CD4-positive, CD25-positive, alpha-beta regulatory T cell (primary cell): ENCODE data around the gene SH3BGRL2. TPM values are rescaled to one million over a fixed set of nuclear protein-coding genes. Genes with fewer than 3 reads are reported as not detected.
"Not testable (repeated sequence)": the region's sequence is repeated elsewhere in the genome, so short reads cannot be mapped to it uniquely, and the experiment has no call there.

Experiments
- ATAC-seq, 2 donors: fragments of 150-1000 bp; cut with Tn5 transposase; one replicate each; pipeline ENCODE4 v1.10.0; 2021; ENCODE audit warnings: low read depth in 2 of 2, moderate number of reproducible peaks in 2 of 2, moderate library complexity in 1 of 2
- DNase-seq, 3 donors: peaks; one replicate each; pipeline versions ENCODE4 v3.0.0 to v3.0.0-alpha.2; 2012 to 2022; ENCODE audit warnings: mixed read lengths in 1 of 3
- H3K27ac ChIP-seq: one replicate; pipeline ENCODE4 v1.7.0; 2013; ENCODE audit warnings: mild to moderate bottlenecking, low read length; ENCODE audit not compliant: insufficient read depth, poor library complexity, severe bottlenecking
- H3K27me3 ChIP-seq: one replicate; pipeline ENCODE4 v1.7.0; 2013; ENCODE audit warnings: low read length; ENCODE audit not compliant: control insufficient read depth, insufficient read depth
- H3K36me3 ChIP-seq: one replicate; pipeline ENCODE4 v1.7.0; 2013; ENCODE audit warnings: mild to moderate bottlenecking, low read length, moderate library complexity; ENCODE audit not compliant: control insufficient read depth, insufficient read depth
- H3K4me1 ChIP-seq: 2 replicates; pipeline ENCODE4 v1.7.0; 2013; ENCODE audit warnings: mild to moderate bottlenecking, low read length; ENCODE audit not compliant: insufficient read depth, control insufficient read depth, poor library complexity, severe bottlenecking
- H3K4me3 ChIP-seq: one replicate; pipeline ENCODE4 v1.7.0; 2013; ENCODE audit warnings: low read depth, mild to moderate bottlenecking, low read length, moderate library complexity
- H3K9me3 ChIP-seq, 2 experiments: 1 replicate in 1 of 2; 2 replicates in 1 of 2; pipeline ENCODE4 v1.7.0; 2013; ENCODE audit warnings: low read length in 2 of 2, mild to moderate bottlenecking in 1 of 2, moderate library complexity in 1 of 2; ENCODE audit not compliant: control insufficient read depth in 2 of 2
- H3K27ac Mint-ChIP-seq, 3 donors: one replicate each; pipeline ENCODE4 v1.8.0; 2020 to 2022; ENCODE audit warnings: mild to moderate bottlenecking in 3 of 3, mixed read lengths in 3 of 3, moderate library complexity in 2 of 3
- H3K27me3 Mint-ChIP-seq: one replicate; pipeline ENCODE4 v1.8.0; 2022; ENCODE audit warnings: mild to moderate bottlenecking, mixed read lengths
- H3K36me3 Mint-ChIP-seq: one replicate; pipeline ENCODE4 v1.8.0; 2020; ENCODE audit warnings: mixed read lengths
- H3K4me1 Mint-ChIP-seq, 4 donors: one replicate each; pipeline ENCODE4 v1.8.0; 2020 to 2022; ENCODE audit warnings: mixed read lengths in 4 of 4, mild to moderate bottlenecking in 1 of 4
- H3K4me3 Mint-ChIP-seq, 4 donors: one replicate each; pipeline ENCODE4 v1.8.0; 2020 to 2022; ENCODE audit warnings: mild to moderate bottlenecking in 4 of 4, mixed read lengths in 4 of 4, moderate library complexity in 3 of 4
- H3K9me3 Mint-ChIP-seq, 7 donors: one replicate each; pipeline ENCODE4 v1.8.0; 2020 to 2022; ENCODE audit warnings: mixed read lengths in 7 of 7, mild to moderate bottlenecking in 3 of 7, moderate library complexity in 2 of 7
- polyA plus RNA-seq, 4 donors: library from polyadenylated mRNA; unstranded; fragments of 300-500 nt; fragmentation: Illumina TruSeq; gene quantifications; one replicate each; pipeline ENCODE4 v1.2.3, GENCODE V29; 2021
- total RNA-seq: library from RNA; stranded (reverse); gene quantifications from one replicate; pipeline ENCODE4 v1.2.3, GENCODE V29; 2022

Gene SH3BGRL2
- total and polyA plus RNA-seq, 5 donors from 2014 or later: 0.28 to 4.7 (median 0.83) TPM; not detected in 2

- H3K9me3 ChIP-seq, H3K4me3 Mint-ChIP-seq, H3K36me3 Mint-ChIP-seq, H3K27me3 Mint-ChIP-seq, H3K4me1 ChIP-seq, H3K36me3 ChIP-seq, ATAC-seq, H3K27me3 ChIP-seq, H3K27ac ChIP-seq, H3K4me3 ChIP-seq: not testable (repeated sequence)
- peak in 1 of 3 donors; percentile 56 for DNase-seq
- H3K4me1 Mint-ChIP-seq: peaks cover 0 to 19% (median 1%) of the 10 kb centered on the region in 4 donors
- peaks cover 0 to 17% (median 3%) of the 10 kb centered on the region in 7 donors for H3K9me3 Mint-ChIP-seq
- peak overlapping the region in 1 of 3 donors; percentile 69 for H3K27ac Mint-ChIP-seq
Measured at GRCh38 chr6:79663655-79664054, 32.5 kb downstream of the SH3BGRL2 start.

- Mint-ChIP-seq H3K4me1 (peaks cover 0 to 20% (median 1%) of the 10 kb centered on the region in 4 donors), H3K27me3 (peaks cover under 1% of the 10 kb centered on the region), H3K4me3 (no peak overlapping the region), H3K9me3 (peaks cover 0 to 5% (median 1%) of the 10 kb centered on the region in 7 donors), H3K36me3 (no peaks in the 10 kb centered on the region), H3K27ac (peak overlapping the region in 1 of 3 donors; percentile 41)
- no peak for ATAC-seq
- Histone ChIP-seq H3K9me3 (peaks cover 0 to 1% of the 10 kb centered on the region in 2 experiments), H3K27ac (no peak overlapping the region), H3K4me3 (no peak overlapping the region), H3K4me1 (no peaks in the 10 kb centered on the region), H3K27me3 (no peaks in the 10 kb centered on the region), H3K36me3 (no peaks in the 10 kb centered on the region)
- DNase-seq: no peak
Measured at GRCh38 chr6:79665725-79666551, 34.8 kb downstream of the SH3BGRL2 start.

GRCh38 chr6:79666634-79667033 is 35.5 kb downstream of the SH3BGRL2 start:
- ATAC-seq (no peak), DNase-seq (peak in 1 of 3 donors; percentile 22)
- H3K27me3 Mint-ChIP-seq: peaks cover 4% of the 10 kb centered on the region
- H3K4me1 Mint-ChIP-seq: peaks cover 0 to 27% (median 2%) of the 10 kb centered on the region in 4 donors
- Histone ChIP-seq H3K27ac (no peak overlapping the region), H3K9me3 (peaks cover 0 to 1% of the 10 kb centered on the region in 2 experiments), H3K36me3 (no peaks in the 10 kb centered on the region), H3K4me1 (peaks cover 3% of the 10 kb centered on the region), H3K4me3 (no peak overlapping the region), H3K27me3 (no peaks in the 10 kb centered on the region)
- H3K9me3 Mint-ChIP-seq: peaks cover 0 to 3% (median 0%) of the 10 kb centered on the region in 7 donors
- peak overlapping the region in 1 of 3 donors; percentile 52 for H3K27ac Mint-ChIP-seq
- H3K4me3 Mint-ChIP-seq: no peak overlapping the region
- no peaks in the 10 kb centered on the region for H3K36me3 Mint-ChIP-seq

- ATAC-seq (no peak), DNase-seq (no peak)
- H3K4me1 ChIP-seq: peaks cover 7% of the 10 kb centered on the region
- no peaks in the 10 kb centered on the region for H3K36me3 Mint-ChIP-seq
- peaks cover 0 to 1% of the 10 kb centered on the region in 2 experiments for H3K9me3 ChIP-seq
- no peaks in the 10 kb centered on the region for H3K9me3 Mint-ChIP-seq
- peaks cover 4% of the 10 kb centered on the region for H3K27me3 Mint-ChIP-seq
- H3K4me3 Mint-ChIP-seq: no peak overlapping the region
- no peak overlapping the region for H3K4me3 ChIP-seq
- no peaks in the 10 kb centered on the region for H3K27me3 ChIP-seq
- H3K36me3 ChIP-seq: no peaks in the 10 kb centered on the region
- H3K4me1 Mint-ChIP-seq: peaks cover 0 to 36% (median 5%) of the 10 kb centered on the region in 4 donors
- no peak overlapping the region for H3K27ac Mint-ChIP-seq
- no peak overlapping the region for H3K27ac ChIP-seq
Measured at GRCh38 chr6:79668381-79668780, 37.3 kb downstream of the SH3BGRL2 start.

- H3K4me1 ChIP-seq: peaks cover 7% of the 10 kb centered on the region
- Mint-ChIP-seq H3K27me3 (peaks cover 4% of the 10 kb centered on the region), H3K4me3 (no peak overlapping the region), H3K36me3 (no peaks in the 10 kb centered on the region), H3K27ac (no peak overlapping the region), H3K4me1 (peaks cover 0 to 27% (median 5%) of the 10 kb centered on the region in 4 donors), H3K9me3 (no peaks in the 10 kb centered on the region)
- no peaks in the 10 kb centered on the region for H3K27me3 ChIP-seq
- H3K27ac ChIP-seq: no peak overlapping the region
- H3K36me3 ChIP-seq: no peaks in the 10 kb centered on the region
- H3K4me3 ChIP-seq: no peak overlapping the region
- DNase-seq (no peak), ATAC-seq (no peak)
- H3K9me3 ChIP-seq: no peaks in the 10 kb centered on the region
Measured at GRCh38 chr6:79669766-79670165, 38.6 kb downstream of the SH3BGRL2 start.

- H3K27me3 Mint-ChIP-seq: peaks cover 4% of the 10 kb centered on the region
- peaks cover 7% of the 10 kb centered on the region for H3K4me1 ChIP-seq
- H3K27ac ChIP-seq: no peak overlapping the region
- no peaks in the 10 kb centered on the region for H3K36me3 ChIP-seq
- H3K4me3 ChIP-seq: no peak overlapping the region
- H3K27me3 ChIP-seq: no peaks in the 10 kb centered on the region
- H3K9me3 ChIP-seq: no peaks in the 10 kb centered on the region
- no peak overlapping the region for H3K4me3 Mint-ChIP-seq
- H3K9me3 Mint-ChIP-seq: peaks cover 0 to 2% (median 0%) of the 10 kb centered on the region in 7 donors
- peaks cover 0 to 27% (median 5%) of the 10 kb centered on the region in 4 donors for H3K4me1 Mint-ChIP-seq
- peak overlapping the region in 1 of 3 donors; percentile 18 for H3K27ac Mint-ChIP-seq
- no peak for ATAC-seq
- H3K36me3 Mint-ChIP-seq: no peaks in the 10 kb centered on the region
- no peak for DNase-seq
Measured at GRCh38 chr6:79670789-79671188, 39.7 kb downstream of the SH3BGRL2 start.

GRCh38 chr6:79671600-79672266 is 40.6 kb downstream of the SH3BGRL2 start:
- Mint-ChIP-seq H3K27me3 (peaks cover 4% of the 10 kb centered on the region), H3K4me1 (peaks cover 0 to 21% (median 5%) of the 10 kb centered on the region in 4 donors), H3K9me3 (peaks cover 0 to 2% (median 0%) of the 10 kb centered on the region in 7 donors), H3K4me3 (peak overlapping the region in 1 of 4 donors; percentile 23), H3K27ac (peak overlapping the region; percentile 16 to 65 (median 37)), H3K36me3 (no peaks in the 10 kb centered on the region)
- Histone ChIP-seq H3K36me3 (no peaks in the 10 kb centered on the region), H3K4me3 (no peak overlapping the region), H3K27ac (no peak overlapping the region), H3K4me1 (peaks cover 7% of the 10 kb centered on the region), H3K27me3 (no peaks in the 10 kb centered on the region), H3K9me3 (no peaks in the 10 kb centered on the region)
- DNase-seq (peak in 2 of 3 donors; percentile 24 to 73), ATAC-seq (peak; percentile 73 to 82)
